OCI-LY3 (cell line): ENCODE results near the gene LRRC4C.

Source experiments
- H2AFZ ChIP-seq: fragments of 200-600, 300-600 bp; shearing (Covaris generic); 2 replicates; pipeline ENCODE4 v1.6.0; 2014; ENCODE audit warnings: antibody characterized with exemption, low read depth, low read length
- H3K27ac ChIP-seq: fragments of 200-600, 300-600 bp; sonication (generic); 2 replicates; pipeline ENCODE4 v1.5.1; 2014; ENCODE audit warnings: mild to moderate bottlenecking, low read length, moderate library complexity, mixed read lengths
- H3K27me3 ChIP-seq: fragments of 200-600, 300-600 bp; sonication (generic); 2 replicates; pipeline ENCODE4 v1.6.1; 2014; ENCODE audit warnings: low read depth, low read length, mixed read lengths
- H3K36me3 ChIP-seq: fragments of 200-600, 300-600 bp; sonication (generic); replicated peaks from 2 replicates; pipeline ENCODE3; 2014; ENCODE audit warnings: low read depth, low read length, mixed read lengths
- H3K4me1 ChIP-seq: fragments of 300-600, 200-600 bp; sonication (generic); 2 replicates; pipeline ENCODE4 v1.6.1; 2014; ENCODE audit warnings: low read length, mixed read lengths
- H3K4me2 ChIP-seq: fragments of 200-600, 300-600 bp; sonication (generic); 2 replicates; pipeline ENCODE4 v1.6.1; 2014; ENCODE audit warnings: low read length, mixed read lengths
- H3K4me3 ChIP-seq: fragments of 300-600, 200-600 bp; sonication (generic); 2 replicates; pipeline ENCODE4 v1.5.1; 2014; ENCODE audit warnings: antibody characterized with exemption, mild to moderate bottlenecking, low read length, moderate library complexity
- H3K79me2 ChIP-seq: fragments of 300-600, 200-600 bp; shearing (Covaris generic); 2 replicates; pipeline ENCODE4 v1.6.1; 2014; ENCODE audit warnings: mild to moderate bottlenecking, low read length, mixed read lengths
- H3K9ac ChIP-seq: fragments of 300-600, 200-600 bp; shearing (Covaris generic); 2 replicates; pipeline ENCODE4 v1.6.0; 2014; ENCODE audit warnings: mild to moderate bottlenecking, low read length, moderate library complexity
- H3K9me3 ChIP-seq: fragments of 200-600, 300-600 bp; shearing (Covaris generic); 2 replicates; pipeline ENCODE4 v1.6.1; 2014; ENCODE audit warnings: low read length, mixed read lengths; ENCODE audit not compliant: insufficient read depth
- H4K20me1 ChIP-seq: fragments of 200-600, 300-600 bp; sonication (generic); 2 replicates; pipeline ENCODE4 v1.6.1; 2016; ENCODE audit warnings: low read length, mixed read lengths; ENCODE audit not compliant: insufficient read depth
- CTCF ChIP-seq: fragments of 200-600, 300-600 bp; sonication (generic); IDR thresholded peaks from 2 replicates; pipeline ENCODE4 v1.5.1; 2014; ENCODE audit warnings: antibody characterized with exemption, low read length, low read depth
- EZH2phosphoT487 ChIP-seq: fragments of 200-600 bp; shearing (Covaris generic); IDR thresholded peaks from 2 replicates; pipeline ENCODE4 v1.6.1; 2018; ENCODE audit warnings: antibody characterized with exemption, mixed run types, low read depth

The LRRC4C gene

GRCh38 chr11:40841231-40841630 is 618.2 kb downstream of the LRRC4C start:
- no peak overlapping the region for H3K4me3 ChIP-seq
- H3K79me2 ChIP-seq = no peaks in the 10 kb centered on the region
- TF ChIP-seq CTCF (no peak), EZH2phosphoT487 (no peak)
- no peaks in the 10 kb centered on the region for H3K27me3 ChIP-seq
- no peak overlapping the region for H3K4me2 ChIP-seq
- no peaks in the 10 kb centered on the region for H3K4me1 ChIP-seq
- H2AFZ ChIP-seq = no peak overlapping the region
- H3K36me3 ChIP-seq = no peaks in the 10 kb centered on the region
- no peaks in the 10 kb centered on the region for H4K20me1 ChIP-seq
- no peak overlapping the region for H3K9ac ChIP-seq
- H3K9me3 ChIP-seq = no peaks in the 10 kb centered on the region
- H3K27ac ChIP-seq = no peak overlapping the region

GRCh38 chr11:40838181-40838683 is 621.2 kb downstream of the LRRC4C start:
- Histone ChIP-seq H3K4me2 (no peak overlapping the region), H3K9me3 (no peaks in the 10 kb centered on the region), H4K20me1 (no peaks in the 10 kb centered on the region), H3K79me2 (no peaks in the 10 kb centered on the region), H3K9ac (no peak overlapping the region), H3K36me3 (no peaks in the 10 kb centered on the region), H2AFZ (no peak overlapping the region), H3K27ac (no peak overlapping the region), H3K4me3 (no peak overlapping the region), H3K4me1 (no peaks in the 10 kb centered on the region), H3K27me3 (no peaks in the 10 kb centered on the region)
- TF ChIP-seq EZH2phosphoT487 = no peak

GRCh38 chr11:40827116-40827515 is 632.3 kb downstream of the LRRC4C start:
- no peaks in the 10 kb centered on the region for H3K4me1 ChIP-seq
- no peak overlapping the region for H3K4me3 ChIP-seq
- H4K20me1 ChIP-seq = no peaks in the 10 kb centered on the region
- no peak overlapping the region for H2AFZ ChIP-seq
- no peaks in the 10 kb centered on the region for H3K27me3 ChIP-seq
- H3K27ac ChIP-seq = no peak overlapping the region
- H3K9ac ChIP-seq = no peak overlapping the region
- H3K9me3 ChIP-seq = no peaks in the 10 kb centered on the region
- H3K4me2 ChIP-seq = no peak overlapping the region
- H3K79me2 ChIP-seq = no peaks in the 10 kb centered on the region
- TF ChIP-seq EZH2phosphoT487 (no peak), CTCF (no peak)
- H3K36me3 ChIP-seq = no peaks in the 10 kb centered on the region

- Histone ChIP-seq H3K4me3 (no peak overlapping the region), H3K79me2 (no peaks in the 10 kb centered on the region), H3K4me2 (no peak overlapping the region), H3K36me3 (no peaks in the 10 kb centered on the region), H3K9ac (no peak overlapping the region), H3K27ac (no peak overlapping the region), H3K27me3 (no peaks in the 10 kb centered on the region), H4K20me1 (no peaks in the 10 kb centered on the region), H3K4me1 (no peaks in the 10 kb centered on the region), H3K9me3 (no peaks in the 10 kb centered on the region), H2AFZ (no peak overlapping the region)
- TF ChIP-seq EZH2phosphoT487 (no peak), CTCF (no peak)
Observed at GRCh38 chr11:40826601-40827000, 632.9 kb downstream of the LRRC4C start.
